Ramos (cell line): ENCODE measurements around the gene CLMP.

Experiments used
- in situ Hi-C: fragments of 300-500 bp; cut with MboI; formaldehyde crosslinking; loops from one replicate; pipeline ENCODE4 v1.14.3; 2022; ENCODE audit warnings: low sequenced_read_pairs; ENCODE audit not compliant: unreplicated experiment

The CLMP gene

DNA sequence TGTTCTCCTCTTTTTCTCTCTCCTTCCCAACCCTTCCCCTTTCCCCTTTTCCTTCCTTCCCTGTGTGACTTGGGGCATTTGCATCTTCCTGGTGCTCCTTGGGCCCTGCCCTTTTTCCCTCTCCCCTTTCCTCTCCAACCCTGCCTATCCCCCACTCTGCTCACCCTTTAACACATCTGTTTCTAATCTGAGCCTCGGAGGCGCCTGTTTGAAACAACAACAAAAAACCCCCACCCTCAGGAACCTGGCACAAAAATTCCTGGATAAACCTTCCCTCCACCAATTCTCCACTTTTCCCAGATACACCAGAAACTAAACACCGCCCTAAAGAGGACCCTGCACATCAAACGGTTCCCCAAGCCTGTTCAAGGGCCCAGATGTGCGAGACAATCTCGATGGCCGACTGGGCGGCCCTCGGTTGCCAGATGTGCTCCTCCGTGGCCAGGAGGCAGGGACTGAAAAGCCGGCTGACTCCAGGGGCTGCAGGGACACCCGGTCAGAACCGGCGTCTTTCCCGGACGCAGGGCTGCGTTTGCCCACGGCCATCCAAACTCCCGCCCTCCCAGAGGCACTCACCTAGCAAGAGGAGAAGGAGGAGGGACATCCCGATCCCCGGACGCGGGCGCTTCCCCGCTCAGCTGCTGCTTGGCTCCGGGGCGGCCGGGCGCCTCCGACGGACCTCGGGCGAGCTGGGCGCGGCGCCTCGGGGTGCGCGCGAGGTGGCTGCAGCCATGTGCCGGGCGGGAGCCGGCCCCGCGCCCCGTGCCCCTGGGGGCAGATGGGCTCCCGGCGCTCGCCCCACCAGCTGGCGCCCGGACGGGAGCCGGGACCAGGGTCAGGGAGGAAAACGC, 486 bp downstream of the CLMP start:
- in situ Hi-C loops = no loop called here

DNA sequence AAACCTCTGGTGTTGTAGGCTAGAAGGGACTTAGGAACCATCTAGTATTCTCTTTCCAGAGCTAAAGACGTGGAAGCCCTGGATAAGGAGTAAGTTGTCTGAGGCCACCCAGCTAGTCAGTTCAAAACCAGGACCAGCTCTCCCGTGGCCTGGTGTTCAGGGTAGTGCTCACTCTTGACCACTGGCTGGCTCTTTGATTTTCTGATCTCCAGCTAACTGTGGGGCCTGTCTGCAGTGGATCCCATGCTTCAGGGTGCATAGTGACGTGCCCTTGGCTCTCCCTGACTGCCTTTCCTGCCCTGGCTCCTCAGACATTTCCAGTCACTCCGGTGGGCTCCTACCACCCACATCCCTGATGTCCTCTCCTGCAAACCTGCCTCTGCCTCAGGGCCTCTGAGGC, 1.3 kb downstream of the CLMP start:
- in situ Hi-C loops = no loop called here

DNA sequence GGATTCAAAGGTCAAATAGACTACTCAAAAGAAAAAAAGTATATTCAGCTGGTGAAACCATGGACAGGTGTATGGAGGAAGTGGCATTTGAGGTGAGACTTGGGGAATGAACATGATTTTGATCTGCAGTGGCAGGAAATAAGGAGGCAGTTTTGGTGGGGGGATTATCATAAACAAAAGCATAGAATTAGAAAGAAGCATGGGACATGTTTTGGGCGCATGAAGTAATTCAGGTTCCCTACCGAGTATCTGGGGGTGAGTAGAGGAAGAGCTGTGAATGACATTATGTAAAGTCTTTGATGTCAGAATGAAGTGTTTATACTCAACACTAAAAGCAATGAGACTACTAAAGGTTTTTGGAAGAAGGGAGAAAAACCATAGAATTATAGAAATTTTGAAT, 3.1 kb downstream of the CLMP start:
- in situ Hi-C loops = no loop called here

DNA sequence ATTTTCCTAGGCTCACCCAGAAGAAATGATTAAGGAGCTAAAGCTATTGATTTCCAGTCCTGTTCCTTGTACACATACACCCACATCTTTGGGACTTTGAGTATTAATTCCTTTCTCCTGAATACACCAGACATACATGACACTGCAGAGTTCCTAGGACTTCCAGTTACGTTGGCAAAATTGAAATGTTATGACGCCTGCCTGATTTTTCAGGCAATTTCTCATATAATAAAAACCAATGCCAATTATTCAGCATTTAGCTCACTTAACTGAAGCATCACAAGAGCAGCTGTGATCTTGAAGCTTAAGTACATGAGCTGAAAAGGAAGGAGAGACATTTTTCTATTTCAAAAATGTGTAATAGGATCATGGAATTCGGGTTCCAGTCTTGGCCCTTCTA, 4.5 kb downstream of the CLMP start:
- in situ Hi-C loops = no loop called here

DNA sequence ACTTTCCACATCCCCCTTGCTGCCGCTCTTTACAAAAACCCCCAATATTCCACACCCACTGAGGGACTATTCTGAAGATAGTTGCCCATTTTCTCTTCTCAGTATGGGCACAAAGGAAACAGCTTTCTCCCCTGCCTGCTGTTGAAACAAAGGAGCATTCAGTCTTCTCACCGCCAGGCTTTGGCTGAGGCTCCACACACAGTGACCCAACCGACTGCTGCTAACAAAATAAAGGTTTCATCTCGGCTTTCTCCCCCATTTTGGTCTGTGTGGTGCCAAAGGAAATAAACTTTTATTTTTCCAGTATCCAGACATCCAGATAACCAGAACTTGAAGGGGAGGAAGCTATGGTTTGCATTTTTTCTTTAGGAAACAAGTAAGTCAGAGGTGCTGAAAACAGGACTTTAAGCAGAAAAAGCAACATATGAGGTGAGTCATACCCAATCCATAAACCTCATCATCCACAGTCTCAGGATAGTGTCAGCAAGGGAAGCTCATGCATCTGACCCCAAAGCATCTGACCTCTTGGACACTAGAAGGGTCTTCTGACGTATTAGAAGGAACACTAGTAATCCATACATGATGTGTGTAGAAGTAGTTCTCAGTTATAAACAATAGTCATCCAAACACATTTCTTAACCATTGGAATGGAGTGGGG, 6.4 kb downstream of the CLMP start:
- in situ Hi-C loops = no loop called here

DNA sequence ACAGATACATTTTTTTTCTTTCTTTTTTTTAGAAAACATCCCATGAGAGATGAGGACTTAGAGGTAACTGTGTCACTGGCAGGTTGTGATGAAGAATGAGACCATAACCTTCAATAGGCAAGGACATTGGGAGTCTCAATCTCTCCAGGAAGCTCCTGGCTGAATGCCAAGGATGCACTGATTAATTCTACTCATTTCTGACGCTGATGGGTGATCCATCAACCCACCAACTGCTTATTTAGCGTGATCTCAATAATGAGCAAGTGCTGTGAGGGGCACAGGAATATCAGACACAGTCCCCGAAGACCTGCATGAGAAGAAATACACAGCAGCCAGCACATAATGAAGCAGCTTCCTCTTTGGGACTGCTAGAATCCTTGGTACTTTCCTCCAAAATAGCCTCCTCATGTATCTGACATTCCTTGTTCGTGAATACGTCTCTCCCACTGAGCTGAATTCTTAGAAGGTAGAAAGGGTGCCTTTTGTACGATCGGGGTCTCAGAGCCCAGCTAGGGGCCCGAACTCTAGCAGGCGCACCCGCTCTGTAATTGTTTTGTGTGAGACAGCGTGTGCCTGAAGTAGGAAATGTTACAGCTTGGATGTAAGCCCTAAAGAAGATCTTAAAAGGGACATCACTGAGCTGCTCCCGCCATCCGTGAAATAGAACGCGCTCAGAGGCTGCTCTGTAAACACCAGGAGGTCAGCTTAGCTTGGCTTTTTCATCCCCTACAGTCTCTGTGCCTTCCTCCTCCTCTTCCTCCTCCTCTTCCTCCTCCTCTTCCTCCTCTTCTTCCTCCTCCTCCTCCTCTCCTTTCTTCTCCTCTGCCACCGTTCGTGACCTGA, 7.2 kb downstream of the CLMP start:
- in situ Hi-C loops = no loop called here

DNA sequence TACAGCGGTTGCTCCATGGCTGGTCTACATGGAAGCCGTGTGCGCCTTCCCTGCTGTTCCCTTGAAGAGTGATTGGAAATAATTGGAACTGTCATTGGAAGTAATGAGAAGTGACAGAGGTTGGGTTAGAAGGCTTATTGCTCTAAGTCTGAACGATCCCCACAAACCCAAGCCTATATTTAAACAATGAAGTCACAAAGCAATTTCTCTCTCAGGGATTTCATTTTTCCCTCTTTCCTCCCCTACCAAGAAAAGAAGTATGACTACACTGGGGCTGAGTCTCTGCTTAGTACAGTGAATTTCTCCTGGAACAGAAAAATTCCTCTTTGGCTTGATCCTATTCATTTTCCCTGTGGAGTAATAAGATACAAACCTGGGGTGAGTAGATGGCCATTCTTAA, 7.8 kb downstream of the CLMP start:
- in situ Hi-C loops = no loop called here

DNA sequence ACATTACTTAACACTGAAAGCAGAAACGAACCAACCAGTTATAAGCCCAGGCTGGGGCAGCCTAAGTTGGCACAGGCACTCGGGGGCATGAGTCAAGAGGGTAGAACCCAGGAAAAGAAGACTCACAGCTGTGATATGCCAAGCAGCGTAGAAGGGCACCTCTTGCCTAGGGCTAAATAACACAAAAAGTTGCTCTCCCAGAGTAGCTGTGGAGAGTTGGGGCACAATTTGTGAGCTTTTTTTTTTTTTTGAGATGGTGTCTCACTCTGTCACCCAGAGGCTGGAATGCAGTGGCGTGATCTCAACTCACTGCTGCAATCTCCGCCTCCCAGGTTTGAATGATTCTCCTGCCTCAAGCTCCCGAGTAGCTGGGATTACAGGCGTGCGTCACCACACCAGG, 8.8 kb downstream of the CLMP start:
- in situ Hi-C loops = no loop called here

DNA sequence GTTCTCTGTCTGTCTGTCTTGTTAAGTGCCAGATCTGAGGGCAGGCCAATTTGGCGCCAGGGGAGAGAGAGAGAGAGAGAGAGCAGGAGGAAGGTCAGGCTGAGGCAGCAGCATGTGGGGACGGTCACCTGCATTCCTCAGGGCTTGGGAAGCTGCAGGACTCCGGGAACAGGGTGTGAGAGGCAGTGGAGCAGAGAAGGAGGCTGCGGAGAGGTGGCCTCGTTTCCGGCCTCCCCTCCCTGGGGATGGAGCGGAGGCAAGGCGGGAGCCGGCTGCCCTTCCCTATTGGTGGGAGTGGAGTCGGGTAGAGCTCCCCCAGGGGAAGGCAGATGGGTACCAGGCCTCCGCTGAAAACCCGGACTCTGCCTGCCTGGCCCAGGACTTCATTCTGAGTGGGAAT, 9.7 kb downstream of the CLMP start:
- in situ Hi-C loops = no loop called here

DNA sequence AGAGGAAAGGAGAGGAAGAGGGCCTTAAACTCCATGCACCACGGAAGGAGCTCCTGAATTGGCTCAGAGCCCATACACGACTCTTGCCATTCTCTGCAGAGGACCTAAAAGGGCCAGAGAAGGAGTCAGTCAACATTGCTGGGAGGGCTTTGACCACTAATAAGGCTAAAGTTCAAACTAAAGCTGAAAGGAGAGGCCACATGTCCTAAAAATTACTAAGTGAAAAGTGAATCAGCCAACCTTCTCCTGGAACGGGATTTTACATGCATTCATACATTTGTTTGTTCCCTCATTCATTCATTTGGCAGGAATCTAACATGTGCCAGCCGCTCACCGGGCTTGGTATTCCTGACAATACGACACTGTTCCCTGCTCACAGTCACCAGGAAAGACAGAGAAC, 10.5 kb downstream of the CLMP start:
- in situ Hi-C loops = no loop called here

DNA sequence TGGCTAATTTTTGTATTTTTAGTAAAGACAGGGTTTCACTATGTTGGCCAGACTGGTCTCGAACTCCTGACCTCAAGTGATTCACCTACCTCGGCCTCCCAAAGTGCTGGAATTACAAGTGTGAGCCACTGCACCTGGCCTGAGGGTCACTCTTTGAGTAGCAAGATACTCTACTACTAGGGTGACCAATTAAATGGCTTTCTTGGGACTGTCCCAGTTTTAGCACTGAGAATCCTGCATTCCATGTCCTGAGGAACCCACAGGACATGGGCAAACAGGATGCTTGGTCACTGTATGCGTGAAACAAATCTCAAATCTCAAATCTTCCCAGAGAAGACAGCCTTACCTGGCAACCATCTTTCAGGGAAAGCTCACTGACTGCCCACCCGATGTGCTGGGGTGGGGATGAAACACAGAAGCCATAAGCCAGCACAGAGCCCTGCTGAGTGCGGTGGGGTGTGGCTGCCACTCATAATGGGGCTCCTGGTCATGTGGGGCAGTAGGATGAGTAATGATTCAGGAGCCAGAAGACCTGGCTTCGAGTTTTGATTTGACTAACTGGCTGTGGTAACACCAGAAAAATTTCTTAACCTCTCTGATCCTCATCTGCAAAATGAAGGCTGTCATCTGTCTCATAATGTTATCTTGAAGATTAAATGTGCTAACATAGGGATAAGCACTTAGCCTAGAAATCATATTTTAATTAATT, 11.5 kb downstream of the CLMP start:
- in situ Hi-C loops = no loop called here

DNA sequence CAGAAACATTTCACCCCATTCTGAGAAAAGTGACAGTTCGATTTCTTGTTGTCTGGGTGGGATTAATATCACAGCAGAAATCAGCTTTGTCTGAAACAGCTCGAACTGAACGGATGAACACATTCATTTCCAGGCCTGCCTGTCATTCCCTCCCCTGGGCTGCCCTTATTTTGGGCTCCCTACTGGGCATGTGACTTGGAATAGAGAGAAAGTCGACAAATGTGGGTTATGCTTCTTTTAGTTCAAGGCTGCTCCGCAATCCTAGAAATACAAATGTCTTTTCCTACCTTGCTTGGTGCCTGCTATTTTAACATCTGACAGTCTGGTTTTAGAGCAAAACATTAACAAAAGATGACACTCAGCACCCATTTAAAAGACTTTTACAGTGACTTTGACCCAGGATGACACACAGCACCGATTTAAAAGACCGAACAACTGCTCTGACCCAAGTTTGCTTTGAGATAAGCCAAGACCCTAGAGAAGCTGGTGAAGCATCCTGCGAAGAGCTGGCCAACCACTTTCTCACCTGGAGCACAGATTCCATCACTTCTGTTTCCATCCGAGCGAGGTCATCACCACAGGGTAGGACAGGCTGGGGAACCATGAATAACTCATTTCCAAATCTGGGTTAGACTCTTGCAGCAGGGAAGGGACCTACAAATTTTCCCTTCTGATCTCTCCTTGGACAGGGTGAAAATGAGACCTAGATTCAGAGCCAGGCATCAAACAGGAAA, 13.1 kb downstream of the CLMP start:
- in situ Hi-C loops = no loop called here

DNA sequence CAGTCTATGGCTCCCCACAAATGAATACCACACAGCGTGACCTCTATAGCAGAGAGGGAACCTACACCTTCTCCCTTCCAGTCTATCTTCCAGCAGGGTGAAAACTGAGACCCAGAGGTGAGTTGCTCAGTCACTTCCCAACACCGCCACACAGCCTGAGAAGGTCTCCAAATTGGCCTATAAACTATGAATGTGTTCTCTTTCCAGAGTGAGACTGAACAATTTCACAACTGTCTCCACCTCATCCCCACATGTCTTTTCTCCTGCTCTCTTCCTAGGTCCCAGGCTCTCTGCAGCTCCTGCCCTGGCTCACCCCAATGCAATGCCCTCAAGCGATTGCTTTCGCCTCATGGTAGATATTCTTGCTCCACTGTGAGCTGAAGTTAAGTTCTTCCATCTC, 14.0 kb downstream of the CLMP start:
- in situ Hi-C loops = no loop called here

DNA sequence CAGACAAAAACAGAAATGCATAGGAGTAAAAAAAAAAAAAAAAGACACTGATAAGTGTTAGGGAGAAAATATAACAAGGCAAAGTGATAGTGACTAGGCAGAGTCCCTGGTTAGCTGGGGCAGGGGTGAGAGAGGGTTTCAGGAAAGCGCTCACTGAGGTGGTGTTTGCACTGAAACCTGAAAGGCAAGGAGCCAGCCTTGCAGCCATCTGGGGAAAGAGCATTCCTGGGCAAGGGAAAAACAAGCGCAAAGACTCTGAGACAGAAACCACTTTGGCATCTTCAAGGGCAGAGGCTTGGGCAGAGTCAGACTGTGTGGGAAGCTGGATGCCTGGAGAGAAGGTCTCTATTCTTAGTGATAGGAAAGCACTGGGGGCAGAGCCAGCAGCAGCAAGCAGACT, 14.5 kb downstream of the CLMP start:
- in situ Hi-C loops = no loop called here

DNA sequence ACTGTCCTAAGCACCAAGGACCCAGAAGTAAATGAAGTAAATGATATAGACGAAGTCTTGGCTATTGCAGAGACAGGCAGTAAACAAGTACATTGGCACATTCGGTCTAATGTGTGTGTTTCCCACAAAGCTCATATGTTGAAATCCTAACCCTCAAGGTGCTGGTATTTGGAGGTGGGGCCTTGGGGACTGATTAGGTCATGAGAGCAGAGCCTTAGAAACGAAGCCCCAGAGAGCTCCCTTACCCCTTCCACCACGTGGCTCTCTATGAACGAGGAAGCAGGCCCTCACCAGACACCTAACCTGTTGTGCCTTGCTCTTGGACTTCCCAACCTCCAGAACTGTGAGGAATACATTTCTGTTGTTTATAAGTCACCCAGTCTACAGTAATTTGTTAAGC, 14.9 kb downstream of the CLMP start:
- in situ Hi-C loops = no loop called here

DNA sequence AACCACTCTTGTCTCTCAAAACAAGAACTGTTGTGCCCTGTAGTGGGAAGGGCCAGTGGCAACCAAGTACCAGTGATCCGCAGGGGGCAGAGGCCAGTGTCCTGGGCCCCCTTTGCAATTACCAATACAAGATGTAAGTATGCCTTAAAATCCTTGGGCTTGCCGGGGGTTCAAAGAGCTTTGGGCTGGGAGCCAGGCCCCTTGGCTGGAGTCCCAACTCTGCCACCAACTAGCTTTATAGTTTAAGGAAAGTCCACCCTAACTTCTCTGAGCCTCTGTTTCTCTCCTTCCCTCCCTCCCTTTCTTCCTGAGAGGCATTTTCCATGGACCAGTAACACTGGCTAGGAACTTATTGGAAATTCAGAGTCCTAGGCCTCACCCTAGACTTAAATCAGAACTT, 15.5 kb downstream of the CLMP start:
- in situ Hi-C loops = no loop called here

DNA sequence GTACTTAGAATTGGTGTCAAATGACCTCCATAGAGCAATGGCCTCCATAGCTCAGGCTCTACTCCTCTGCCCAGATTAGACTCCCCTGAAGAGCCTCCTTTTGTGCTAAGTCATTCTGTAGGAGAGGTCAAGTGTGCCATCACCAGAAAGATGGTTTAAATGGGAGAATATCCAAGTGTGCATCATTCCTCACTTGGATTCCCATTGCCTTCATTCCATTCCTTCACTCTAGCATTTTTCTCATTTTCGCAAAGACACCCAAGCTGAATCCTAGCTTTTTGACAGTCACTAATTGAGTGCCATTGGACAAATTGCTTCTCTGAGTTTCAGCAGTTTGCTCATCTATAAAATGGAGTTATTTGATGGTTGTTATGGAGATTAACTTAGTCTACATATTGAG, 16.9 kb downstream of the CLMP start:
- in situ Hi-C loops = no loop called here

DNA sequence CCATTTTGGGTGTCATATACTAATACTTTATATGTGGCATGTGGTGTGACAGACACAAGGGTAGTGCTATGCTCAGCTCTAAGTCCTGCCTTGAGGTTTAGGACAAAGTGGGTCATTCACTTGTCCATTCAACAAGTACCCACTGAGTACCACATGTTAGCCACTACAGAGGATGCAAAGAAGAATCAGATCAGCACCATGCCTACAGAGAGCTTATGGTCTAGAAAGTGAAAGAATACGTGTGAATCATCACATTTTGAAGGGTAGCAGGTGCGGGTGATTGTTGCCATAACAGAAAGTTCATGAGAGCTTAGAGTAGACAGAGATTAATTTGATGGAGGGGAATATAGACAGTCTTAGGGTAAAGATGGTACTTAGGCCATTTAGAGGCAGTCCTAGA, 18.3 kb downstream of the CLMP start:
- in situ Hi-C loops = no loop called here

DNA sequence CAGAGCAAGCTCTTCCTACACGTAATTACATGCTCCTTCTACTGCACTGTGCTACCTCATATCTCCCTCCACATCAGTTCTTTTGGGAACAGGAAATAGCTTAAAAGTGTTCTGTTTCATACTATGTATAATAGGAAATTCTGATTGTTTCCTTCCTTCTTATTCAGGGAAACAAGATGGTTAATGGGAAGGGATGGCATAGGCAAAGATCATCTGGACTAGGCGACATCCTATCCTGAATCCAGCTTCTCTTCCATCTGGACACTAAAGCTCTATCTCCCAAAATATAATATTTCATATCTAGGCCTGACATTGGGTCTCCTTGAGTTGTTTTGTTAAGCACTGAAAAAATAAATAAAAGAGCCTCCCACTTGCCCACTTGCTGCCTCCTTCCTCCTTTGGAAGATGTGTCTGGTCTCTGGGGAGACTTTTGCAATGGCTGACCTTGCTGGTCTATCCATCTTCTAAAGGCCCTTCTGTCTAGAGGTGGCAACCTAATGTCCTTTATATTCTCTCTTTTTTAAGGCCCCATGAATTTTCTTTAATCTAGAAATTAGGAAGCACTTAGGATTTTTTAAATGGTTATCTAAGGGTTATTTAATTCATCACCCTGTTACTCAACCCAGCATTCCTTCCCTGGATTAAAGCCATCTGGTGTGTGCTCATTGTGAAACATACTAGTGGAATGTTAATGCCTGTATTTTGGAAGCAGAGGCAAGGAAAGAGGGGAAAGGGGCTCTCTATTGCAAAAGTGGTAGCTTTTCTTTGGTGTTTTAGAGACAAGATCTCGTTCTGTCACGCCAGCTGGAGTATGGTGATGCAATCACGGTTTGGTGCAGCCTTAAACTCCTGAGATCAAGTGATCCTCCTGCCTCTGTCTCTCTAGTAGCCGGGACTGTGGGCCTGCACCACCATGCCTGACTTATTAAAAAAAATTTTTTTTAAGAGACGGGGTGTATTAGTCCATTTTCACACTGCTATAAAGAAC, 20.6 kb downstream of the CLMP start:
- in situ Hi-C loops = no loop called here
